ENCODE data around the gene ARID3A.

- no peak for TF ChIP-seq GTF2I (CRISPR knock-in tag; conservative IDR thresholded peaks at IDR 0.05)
- TF ChIP-seq CBFB (CRISPR knock-in tag; IDR thresholded peaks at IDR 0.05; ENCODE audit: low read depth), result no peak
- TF ChIP-seq ZNF121 (CRISPR knock-in tag; IDR thresholded peaks at IDR 0.05), result no peak
- TF ChIP-seq ZNF317 (CRISPR knock-in tag; IDR thresholded peaks at IDR 0.05; ENCODE audit: borderline replicate concordance, low read depth), result no peak
- no peak for TF ChIP-seq PRDM15 (CRISPR knock-in tag; IDR thresholded peaks at IDR 0.05)
- TF ChIP-seq FOXP4 (CRISPR knock-in tag; IDR thresholded peaks at IDR 0.05), result no peak
- TF ChIP-seq TCF7 (CRISPR knock-in tag; IDR thresholded peaks at IDR 0.05; ENCODE audit: low read depth), result no peak
- no peak for TF ChIP-seq GRHL2 (CRISPR knock-in tag; IDR thresholded peaks at IDR 0.05; ENCODE audit: insufficient replicate concordance, severe bottlenecking)
- no peak for TF ChIP-seq CTCF (IDR thresholded peaks at IDR 0.05)
Measured at GRCh38 chr19:933553-933882, 7.7 kb downstream of the ARID3A start.

Data from WTC11 (cell line).